ENCODE data around the gene FN3KRP. TPM values are rescaled to one million over a fixed set of nuclear protein-coding genes. Genes with fewer than 3 reads are reported as not detected.

Gene FN3KRP
- total and polyA plus RNA-seq, 10 of the 15 experiments (the other 5 are each of a cell fraction or from before 2014, with no cell fraction given): 1.8 to 50.5 (median 26.5) TPM

- Histone ChIP-seq H3K36me3 (ENCODE audit: control insufficient read depth in 2 of 2, insufficient read depth in 2 of 2, low read length in 1 of 2) (no peaks in the 10 kb centered on the region), H3K9me3 (replicated peaks; ENCODE audit: control insufficient read depth, insufficient read depth, low read length) (no peaks in the 10 kb centered on the region), H3K27me3 (replicated peaks in 1 of 2; ENCODE audit: control insufficient read depth in 2 of 2, insufficient read depth in 2 of 2, low read length in 1 of 2) (no peaks in the 10 kb centered on the region), H3K27ac (ENCODE audit: control insufficient read depth, insufficient read depth) (no peak overlapping the region), H3K9ac (ENCODE audit: control insufficient read depth, insufficient read depth, low read length) (no peak overlapping the region), H3K4me3 (no peak overlapping the region), H3K4me1 (ENCODE audit: control insufficient read depth, insufficient read depth, low read length) (no peaks in the 10 kb centered on the region), H3K79me2 (ENCODE audit: control insufficient read depth, insufficient read depth, low read length) (no peaks in the 10 kb centered on the region), H3K4me2 (ENCODE audit: control insufficient read depth, insufficient read depth) (no peak overlapping the region), H4K20me1 (ENCODE audit: control insufficient read depth, insufficient read depth) (no peaks in the 10 kb centered on the region), H2AFZ (ENCODE audit: control insufficient read depth, low read depth, low read length) (no peak overlapping the region)
- POLR2A ChIA-PET: no interaction called here
- in situ Hi-C loops (cut with MboI) (no loop called here), intact Hi-C loops (cut with micrococcal nuclease; ENCODE audit: unreplicated experiment) (no loop called here)
- WGBS (ENCODE audit: insufficient coverage, insufficient replicate concordance, low lambda C conversion rate, missing lambda C conversion rate): 67% methylated on average over 15 of the region's 15 CpGs
- CTCF ChIA-PET: interaction anchor here (0.8 kb wide), 1 partner anchor 99 kb away, joined by 3 read pairs; no protein-coding TSS in a partner anchor
- DNase-seq (ENCODE audit: low read depth, low spot score): no peak
- RAD21 ChIA-PET (ENCODE audit: unreplicated experiment): interaction anchor here (0.8 kb wide), 1 partner anchor 175 kb away, joined by 3 read pairs; no protein-coding TSS in a partner anchor
- ATAC-seq: no peak
- TF ChIP-seq MTA3 (IDR thresholded peaks at IDR 0.05; ENCODE audit: borderline replicate concordance, low read length): no peak
- TF ChIP-seq NKRF (conservative IDR thresholded peaks at IDR 0.05): no peak
- no peak for TF ChIP-seq ESRRA (IDR thresholded peaks at IDR 0.05; ENCODE audit: low read length)
- TF ChIP-seq, protein P1, sequence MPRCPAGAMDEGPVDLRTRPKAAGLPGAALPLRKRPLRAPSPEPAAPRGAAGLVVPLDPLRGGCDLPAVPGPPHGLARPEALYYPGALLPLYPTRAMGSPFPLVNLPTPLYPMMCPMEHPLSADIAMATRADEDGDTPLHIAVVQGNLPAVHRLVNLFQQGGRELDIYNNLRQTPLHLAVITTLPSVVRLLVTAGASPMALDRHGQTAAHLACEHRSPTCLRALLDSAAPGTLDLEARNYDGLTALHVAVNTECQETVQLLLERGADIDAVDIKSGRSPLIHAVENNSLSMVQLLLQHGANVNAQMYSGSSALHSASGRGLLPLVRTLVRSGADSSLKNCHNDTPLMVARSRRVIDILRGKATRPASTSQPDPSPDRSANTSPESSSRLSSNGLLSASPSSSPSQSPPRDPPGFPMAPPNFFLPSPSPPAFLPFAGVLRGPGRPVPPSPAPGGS (IDR thresholded peaks at IDR 0.05; ENCODE audit: borderline replicate concordance, insufficient read depth, low read depth, low read length, poor library complexity, severe bottlenecking): no peak
- TF ChIP-seq RBBP5 (conservative IDR thresholded peaks at IDR 0.05): no peak
- TF ChIP-seq, protein P2, sequence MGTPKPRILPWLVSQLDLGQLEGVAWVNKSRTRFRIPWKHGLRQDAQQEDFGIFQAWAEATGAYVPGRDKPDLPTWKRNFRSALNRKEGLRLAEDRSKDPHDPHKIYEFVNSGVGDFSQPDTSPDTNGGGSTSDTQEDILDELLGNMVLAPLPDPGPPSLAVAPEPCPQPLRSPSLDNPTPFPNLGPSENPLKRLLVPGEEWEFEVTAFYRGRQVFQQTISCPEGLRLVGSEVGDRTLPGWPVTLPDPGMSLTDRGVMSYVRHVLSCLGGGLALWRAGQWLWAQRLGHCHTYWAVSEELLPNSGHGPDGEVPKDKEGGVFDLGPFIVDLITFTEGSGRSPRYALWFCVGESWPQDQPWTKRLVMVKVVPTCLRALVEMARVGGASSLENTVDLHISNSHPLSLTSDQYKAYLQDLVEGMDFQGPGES (IDR thresholded peaks at IDR 0.05): no peak
- no peak for TF ChIP-seq IKZF2 (IDR thresholded peaks at IDR 0.05)
- no peak for TF ChIP-seq ZBED1 (IDR thresholded peaks at IDR 0.05; ENCODE audit: borderline replicate concordance)
- no peak for TF ChIP-seq TARDBP (IDR thresholded peaks at IDR 0.05; ENCODE audit: borderline replicate concordance)
- TF ChIP-seq, protein P3, sequence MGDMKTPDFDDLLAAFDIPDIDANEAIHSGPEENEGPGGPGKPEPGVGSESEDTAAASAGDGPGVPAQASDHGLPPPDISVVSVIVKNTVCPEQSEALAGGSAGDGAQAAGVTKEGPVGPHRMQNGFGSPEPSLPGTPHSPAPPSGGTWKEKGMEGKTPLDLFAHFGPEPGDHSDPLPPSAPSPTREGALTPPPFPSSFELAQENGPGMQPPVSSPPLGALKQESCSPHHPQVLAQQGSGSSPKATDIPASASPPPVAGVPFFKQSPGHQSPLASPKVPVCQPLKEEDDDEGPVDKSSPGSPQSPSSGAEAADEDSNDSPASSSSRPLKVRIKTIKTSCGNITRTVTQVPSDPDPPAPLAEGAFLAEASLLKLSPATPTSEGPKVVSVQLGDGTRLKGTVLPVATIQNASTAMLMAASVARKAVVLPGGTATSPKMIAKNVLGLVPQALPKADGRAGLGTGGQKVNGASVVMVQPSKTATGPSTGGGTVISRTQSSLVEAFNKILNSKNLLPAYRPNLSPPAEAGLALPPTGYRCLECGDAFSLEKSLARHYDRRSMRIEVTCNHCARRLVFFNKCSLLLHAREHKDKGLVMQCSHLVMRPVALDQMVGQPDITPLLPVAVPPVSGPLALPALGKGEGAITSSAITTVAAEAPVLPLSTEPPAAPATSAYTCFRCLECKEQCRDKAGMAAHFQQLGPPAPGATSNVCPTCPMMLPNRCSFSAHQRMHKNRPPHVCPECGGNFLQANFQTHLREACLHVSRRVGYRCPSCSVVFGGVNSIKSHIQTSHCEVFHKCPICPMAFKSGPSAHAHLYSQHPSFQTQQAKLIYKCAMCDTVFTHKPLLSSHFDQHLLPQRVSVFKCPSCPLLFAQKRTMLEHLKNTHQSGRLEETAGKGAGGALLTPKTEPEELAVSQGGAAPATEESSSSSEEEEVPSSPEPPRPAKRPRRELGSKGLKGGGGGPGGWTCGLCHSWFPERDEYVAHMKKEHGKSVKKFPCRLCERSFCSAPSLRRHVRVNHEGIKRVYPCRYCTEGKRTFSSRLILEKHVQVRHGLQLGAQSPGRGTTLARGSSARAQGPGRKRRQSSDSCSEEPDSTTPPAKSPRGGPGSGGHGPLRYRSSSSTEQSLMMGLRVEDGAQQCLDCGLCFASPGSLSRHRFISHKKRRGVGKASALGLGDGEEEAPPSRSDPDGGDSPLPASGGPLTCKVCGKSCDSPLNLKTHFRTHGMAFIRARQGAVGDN (IDR thresholded peaks at IDR 0.05): no peak
- TF ChIP-seq NR2C1 (IDR thresholded peaks at IDR 0.05): no peak
- TF ChIP-seq, protein P4, sequence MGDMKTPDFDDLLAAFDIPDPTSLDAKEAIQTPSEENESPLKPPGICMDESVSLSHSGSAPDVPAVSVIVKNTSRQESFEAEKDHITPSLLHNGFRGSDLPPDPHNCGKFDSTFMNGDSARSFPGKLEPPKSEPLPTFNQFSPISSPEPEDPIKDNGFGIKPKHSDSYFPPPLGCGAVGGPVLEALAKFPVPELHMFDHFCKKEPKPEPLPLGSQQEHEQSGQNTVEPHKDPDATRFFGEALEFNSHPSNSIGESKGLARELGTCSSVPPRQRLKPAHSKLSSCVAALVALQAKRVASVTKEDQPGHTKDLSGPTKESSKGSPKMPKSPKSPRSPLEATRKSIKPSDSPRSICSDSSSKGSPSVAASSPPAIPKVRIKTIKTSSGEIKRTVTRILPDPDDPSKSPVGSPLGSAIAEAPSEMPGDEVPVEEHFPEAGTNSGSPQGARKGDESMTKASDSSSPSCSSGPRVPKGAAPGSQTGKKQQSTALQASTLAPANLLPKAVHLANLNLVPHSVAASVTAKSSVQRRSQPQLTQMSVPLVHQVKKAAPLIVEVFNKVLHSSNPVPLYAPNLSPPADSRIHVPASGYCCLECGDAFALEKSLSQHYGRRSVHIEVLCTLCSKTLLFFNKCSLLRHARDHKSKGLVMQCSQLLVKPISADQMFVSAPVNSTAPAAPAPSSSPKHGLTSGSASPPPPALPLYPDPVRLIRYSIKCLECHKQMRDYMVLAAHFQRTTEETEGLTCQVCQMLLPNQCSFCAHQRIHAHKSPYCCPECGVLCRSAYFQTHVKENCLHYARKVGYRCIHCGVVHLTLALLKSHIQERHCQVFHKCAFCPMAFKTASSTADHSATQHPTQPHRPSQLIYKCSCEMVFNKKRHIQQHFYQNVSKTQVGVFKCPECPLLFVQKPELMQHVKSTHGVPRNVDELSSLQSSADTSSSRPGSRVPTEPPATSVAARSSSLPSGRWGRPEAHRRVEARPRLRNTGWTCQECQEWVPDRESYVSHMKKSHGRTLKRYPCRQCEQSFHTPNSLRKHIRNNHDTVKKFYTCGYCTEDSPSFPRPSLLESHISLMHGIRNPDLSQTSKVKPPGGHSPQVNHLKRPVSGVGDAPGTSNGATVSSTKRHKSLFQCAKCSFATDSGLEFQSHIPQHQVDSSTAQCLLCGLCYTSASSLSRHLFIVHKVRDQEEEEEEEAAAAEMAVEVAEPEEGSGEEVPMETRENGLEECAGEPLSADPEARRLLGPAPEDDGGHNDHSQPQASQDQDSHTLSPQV (IDR thresholded peaks at IDR 0.05): no peak
- SMC1A ChIA-PET (ENCODE audit: uncharacterized antibody, unreplicated experiment): no interaction called here
- no TSS peak for BruUV-seq (replicated peaks)
- FAIRE-seq: no peak
These were observed 48.9 kb upstream of the FN3KRP start for GRCh38 chr17:82667668-82668000.

All from GM12878 (cell line).